ENCODE results near the gene CYTH1. TPM values are rescaled to one million over a fixed set of nuclear protein-coding genes. Genes with fewer than 3 reads are reported as not detected.
"Not testable (repeated sequence)": the region's sequence is repeated elsewhere in the genome, so short reads cannot be mapped to it uniquely, and the experiment has no call there.

Gene CYTH1
- total RNA-seq, 8 experiments from 2014 or later, result 13.9 to 46.4 (median 30.0) TPM

DNA sequence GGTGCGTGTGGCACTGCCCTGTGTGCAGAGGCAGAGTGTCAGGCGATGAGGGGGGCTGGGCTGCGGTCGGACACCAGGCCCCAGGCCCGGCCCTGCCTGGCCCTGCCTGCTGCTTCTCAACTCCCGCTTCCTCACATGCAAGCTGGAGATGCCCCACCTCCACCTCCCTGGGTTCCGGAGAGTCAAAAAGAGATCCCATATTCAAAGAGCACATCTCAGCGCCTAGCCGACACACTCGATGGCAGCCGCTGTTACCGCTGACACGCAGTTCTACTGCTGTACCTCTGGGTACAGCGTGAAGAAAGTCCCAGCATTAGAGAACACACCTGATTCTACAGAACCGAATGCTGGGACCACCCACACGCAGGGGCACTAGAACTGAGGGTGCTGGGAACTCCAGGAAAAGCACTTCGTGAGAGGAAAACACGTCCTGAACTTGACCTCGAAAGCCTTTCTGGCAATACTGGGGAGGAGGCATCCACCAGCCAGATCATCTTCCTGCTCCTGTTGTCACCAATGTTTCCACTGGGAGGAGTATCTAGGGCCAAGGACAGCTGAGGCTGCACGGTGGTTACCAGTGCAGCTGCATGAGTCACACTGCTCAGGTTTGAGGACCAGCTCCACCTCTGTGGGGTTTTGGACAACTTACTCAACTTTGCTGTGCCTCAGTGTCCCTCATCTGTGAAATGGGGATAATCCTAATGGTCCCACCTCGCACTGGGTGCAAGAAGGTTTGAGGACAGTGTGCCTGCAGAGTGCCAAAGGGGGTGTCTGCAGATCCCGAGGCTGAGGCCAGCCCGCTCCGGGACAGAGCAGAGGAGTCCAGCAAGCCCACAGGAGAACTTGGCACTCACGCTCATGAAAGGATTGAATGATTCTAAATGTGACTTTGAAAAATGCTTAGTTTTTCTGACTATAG, 104.5 kb downstream of the CYTH1 start:
- H3K4me3 ChIP-seq, result no peak overlapping the region
- WGBS, 10 experiments, result 80 to 98% (median 85%) methylated on average over 1 to 14 of the region's 25 CpGs; no CpG with 5 or more reads in 1 of the 10 experiments
- H3K4me1 ChIP-seq (replicated peaks in 1 of 2), result peaks cover 4 to 10% of the 10 kb centered on the region in 2 donors
- in situ Hi-C loops (cut with MboI; ENCODE audit: low pct_unique_long_range_greater_than_20kb in 2 of 9, low sequenced_read_pairs in 9 of 9, unreplicated experiment in 9 of 9), result no loop called here
- H3K27ac ChIP-seq, result no peak overlapping the region
- no peak for ATAC-seq (replicated peaks in 6 of 8)

DNA sequence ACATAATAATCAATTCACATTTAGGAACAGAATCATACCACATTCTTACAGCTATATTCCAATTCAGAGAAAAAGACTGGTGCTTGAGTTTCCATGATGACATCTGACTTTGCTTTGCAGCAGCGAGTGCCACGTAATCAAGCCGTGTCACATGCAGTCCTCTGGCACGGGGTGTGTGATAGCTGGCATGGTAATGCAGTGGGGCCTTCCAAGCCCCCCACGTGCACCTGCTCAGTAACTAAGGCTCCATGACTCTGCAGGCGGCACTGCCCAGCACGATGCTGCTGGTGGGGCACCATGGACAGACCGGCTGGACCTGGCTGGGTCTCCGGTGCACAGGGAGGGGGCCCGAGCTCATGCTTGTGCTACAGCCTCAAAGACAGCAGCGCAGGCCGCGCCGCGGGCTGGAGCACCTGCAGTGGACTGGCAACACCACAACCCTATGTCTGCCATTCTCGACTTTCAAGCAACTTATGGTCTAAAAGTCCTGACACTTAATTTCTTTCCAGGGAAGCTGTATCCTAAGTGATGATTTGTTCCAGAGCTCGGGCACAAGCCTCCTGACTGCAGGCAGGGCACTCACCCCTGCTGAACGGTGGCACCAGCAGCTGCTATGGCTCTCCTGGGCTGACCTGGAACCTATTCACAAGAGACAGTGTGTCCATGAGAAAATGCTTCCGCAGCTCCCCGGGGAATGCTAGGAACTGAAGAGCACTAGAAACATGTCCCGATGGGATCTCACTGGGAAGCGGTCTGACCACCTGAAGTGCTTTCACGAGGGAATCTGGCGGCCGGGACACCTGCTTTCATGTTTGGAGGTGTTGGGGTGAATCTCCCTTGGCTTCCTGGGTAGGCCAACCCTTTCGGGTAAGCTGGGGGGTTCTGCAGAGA, 105.4 kb downstream of the CYTH1 start:
- ATAC-seq (replicated peaks in 6 of 8), result no peak
- in situ Hi-C loops (cut with MboI; ENCODE audit: low pct_unique_long_range_greater_than_20kb in 2 of 9, low sequenced_read_pairs in 9 of 9, unreplicated experiment in 9 of 9), result no loop called here
- 73 to 100% (median 93%) methylated on average over 1 to 23 of the region's 26 CpGs; no CpG with 5 or more reads in 3 of the 10 experiments for WGBS, 10 experiments
- H3K4me1 ChIP-seq (replicated peaks in 1 of 2), result peaks cover 7 to 14% of the 10 kb centered on the region in 2 donors
- no peak overlapping the region for H3K27ac ChIP-seq
- H3K4me3 ChIP-seq, result no peak overlapping the region

DNA sequence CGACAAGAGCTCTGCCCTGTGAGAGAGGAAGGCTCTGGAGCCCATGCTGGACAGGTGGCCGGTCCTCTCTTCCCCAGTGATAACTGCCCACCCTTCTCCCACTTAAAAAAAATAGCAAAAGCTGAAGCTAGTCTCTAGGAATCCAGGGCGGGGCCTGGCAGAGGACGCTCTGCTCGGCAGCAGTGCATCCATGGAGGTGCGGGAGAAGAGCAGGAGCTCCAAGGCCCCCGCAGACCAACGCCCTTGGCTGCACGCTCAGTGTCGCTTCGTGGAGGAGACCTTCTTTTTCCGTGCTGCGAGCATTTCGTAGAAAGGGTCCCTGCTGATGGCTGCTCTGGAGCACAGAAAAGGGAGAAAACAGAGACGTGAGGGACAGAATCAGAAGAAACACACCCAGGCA, 106.2 kb downstream of the CYTH1 start:
- no peak overlapping the region for H3K27ac ChIP-seq
- in situ Hi-C loops (cut with MboI; ENCODE audit: low pct_unique_long_range_greater_than_20kb in 2 of 9, low sequenced_read_pairs in 9 of 9, unreplicated experiment in 9 of 9), result no loop called here
- H3K4me1 ChIP-seq (replicated peaks in 1 of 2), result peaks cover 11 to 19% of the 10 kb centered on the region in 2 donors
- WGBS, 10 experiments, result 84 to 100% (median 100%) methylated on average over 1 to 9 of the region's 15 CpGs; no CpG with 5 or more reads in 5 of the 10 experiments
- no peak for ATAC-seq (replicated peaks in 6 of 8)
- no peak overlapping the region for H3K4me3 ChIP-seq

DNA sequence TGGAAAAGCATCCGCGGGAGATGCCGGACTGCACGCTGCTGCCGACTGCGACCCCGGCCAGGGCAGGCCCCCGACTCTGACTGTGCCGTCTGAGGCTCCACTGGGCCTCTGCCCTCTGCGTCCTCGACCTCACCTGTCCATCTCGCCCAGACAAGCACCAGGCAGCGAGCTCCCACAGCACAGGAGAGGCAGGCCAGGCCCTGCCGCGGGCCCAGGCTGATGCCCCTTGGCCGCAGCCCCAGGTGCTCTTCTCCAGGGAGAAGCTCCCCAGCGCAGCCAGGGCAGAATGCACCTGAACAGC, 106.8 kb downstream of the CYTH1 start:
- no peak overlapping the region for H3K4me3 ChIP-seq
- H3K27ac ChIP-seq, result peak overlapping the region in 1 of 2 donors; percentile 45
- in situ Hi-C loops (cut with MboI; ENCODE audit: low pct_unique_long_range_greater_than_20kb in 2 of 9, low sequenced_read_pairs in 9 of 9, unreplicated experiment in 9 of 9), result no loop called here
- 77 to 100% (median 95%) methylated on average over 1 to 9 of the region's 17 CpGs; no CpG with 5 or more reads in 7 of the 10 experiments for WGBS, 10 experiments
- ATAC-seq (replicated peaks in 6 of 8), result no peak
- H3K4me1 ChIP-seq (replicated peaks in 1 of 2), result peaks cover 12 to 21% of the 10 kb centered on the region in 2 donors

DNA sequence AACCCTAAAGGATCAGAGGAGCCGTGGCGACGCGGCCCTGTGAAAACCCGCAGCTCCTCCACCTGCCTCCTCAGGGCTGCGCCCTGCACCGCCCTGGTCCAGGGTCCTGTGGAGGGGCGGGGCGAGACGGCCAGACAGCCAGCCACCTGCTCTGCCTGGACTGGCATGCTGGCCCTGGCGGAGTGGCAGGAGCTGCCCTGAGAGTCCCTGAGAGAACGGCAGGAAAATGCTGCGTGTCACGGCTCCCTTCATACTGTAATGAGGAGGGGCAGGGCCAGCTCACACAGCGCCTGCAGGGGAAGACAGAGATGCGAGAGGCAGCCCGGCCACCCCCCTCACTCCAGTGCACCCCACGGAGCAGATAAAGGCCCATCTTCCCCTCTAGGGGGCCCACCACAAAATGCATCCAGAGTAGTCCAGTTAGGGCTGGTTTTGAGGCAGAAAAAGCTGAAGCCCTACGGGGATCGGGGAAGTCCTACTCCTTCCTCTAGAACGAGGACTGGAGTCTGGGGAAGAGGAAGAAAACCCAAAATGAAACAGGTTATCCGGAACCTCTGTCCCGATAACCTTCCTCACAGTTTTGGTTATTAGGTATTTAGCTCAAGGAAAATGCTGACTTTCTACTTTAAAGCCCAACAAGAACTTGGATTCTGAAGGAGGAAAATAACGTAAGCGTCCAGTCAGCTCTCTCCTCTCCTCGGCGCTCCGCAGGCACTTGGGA, 107.3 kb downstream of the CYTH1 start:
- H3K4me3 ChIP-seq, result no peak overlapping the region
- peak in 5 of 8 experiments; percentile 72 to 81 (median 79) for ATAC-seq (replicated peaks in 6 of 8)
- in situ Hi-C loops (cut with MboI; ENCODE audit: low pct_unique_long_range_greater_than_20kb in 2 of 9, low sequenced_read_pairs in 9 of 9, unreplicated experiment in 9 of 9), result no loop called here
- 40 to 96% (median 86%) methylated on average over 1 to 10 of the region's 28 CpGs; no CpG with 5 or more reads in 3 of the 10 experiments for WGBS, 10 experiments
- peak overlapping the region in 1 of 2 donors; percentile 45 for H3K27ac ChIP-seq
- H3K4me1 ChIP-seq (replicated peaks in 1 of 2), result peaks cover 12 to 21% of the 10 kb centered on the region in 2 donors

DNA sequence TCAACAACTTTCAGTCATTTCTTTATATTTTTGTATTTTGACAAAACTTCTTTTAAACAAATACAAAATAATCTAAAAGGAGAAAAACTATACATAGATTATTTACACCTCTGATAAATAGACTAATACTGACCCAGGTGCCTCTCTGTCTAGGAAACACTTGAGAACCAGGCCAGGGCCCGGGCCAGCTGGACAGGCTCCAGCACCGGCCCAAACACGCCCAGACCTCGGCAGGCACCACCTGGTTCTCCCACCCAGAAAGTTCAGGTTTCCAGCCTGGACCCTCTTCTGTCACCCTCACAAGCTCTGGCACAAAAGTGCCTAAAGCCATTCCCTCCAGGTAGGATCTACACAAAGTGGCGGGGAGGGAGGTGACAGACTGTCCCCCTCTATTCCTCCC, 107.9 kb downstream of the CYTH1 start:
- in situ Hi-C loops (cut with MboI; ENCODE audit: low pct_unique_long_range_greater_than_20kb in 2 of 9, low sequenced_read_pairs in 9 of 9, unreplicated experiment in 9 of 9), result no loop called here
- ATAC-seq (replicated peaks in 6 of 8), result no peak
- no peak overlapping the region for H3K4me3 ChIP-seq
- peaks cover 12 to 21% of the 10 kb centered on the region in 2 donors for H3K4me1 ChIP-seq (replicated peaks in 1 of 2)
- WGBS, 10 experiments, result 48 to 100% (median 100%) methylated on average over 1 to 4 of the region's 5 CpGs; no CpG with 5 or more reads in 5 of the 10 experiments
- H3K27ac ChIP-seq, result no peak overlapping the region

DNA sequence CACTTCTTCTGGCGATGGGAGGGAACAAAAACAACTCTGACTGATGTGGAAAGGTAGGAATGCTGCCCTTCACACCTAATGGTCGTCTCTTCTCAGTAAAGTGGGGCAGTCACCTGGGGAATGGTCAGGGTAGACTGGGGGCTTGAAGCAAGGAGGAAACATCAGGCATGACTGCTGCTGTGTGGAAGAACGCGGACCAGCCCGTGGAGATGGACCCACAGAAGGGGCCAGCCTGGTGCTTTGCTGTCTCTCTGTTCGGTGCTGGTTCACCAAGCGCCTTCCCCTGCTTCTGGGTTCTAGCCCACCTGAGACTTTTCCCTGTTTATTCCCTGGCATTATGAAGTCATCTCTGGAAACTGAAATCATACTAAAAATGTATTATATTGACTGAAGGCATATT, 108.7 kb downstream of the CYTH1 start:
- 40 to 96% (median 89%) methylated on average over 1 to 6 of the region's 7 CpGs; no CpG with 5 or more reads in 3 of the 10 experiments for WGBS, 10 experiments
- in situ Hi-C loops (cut with MboI; ENCODE audit: low pct_unique_long_range_greater_than_20kb in 2 of 9, low sequenced_read_pairs in 9 of 9, unreplicated experiment in 9 of 9), result no loop called here
- ATAC-seq (replicated peaks in 6 of 8), result no peak

DNA sequence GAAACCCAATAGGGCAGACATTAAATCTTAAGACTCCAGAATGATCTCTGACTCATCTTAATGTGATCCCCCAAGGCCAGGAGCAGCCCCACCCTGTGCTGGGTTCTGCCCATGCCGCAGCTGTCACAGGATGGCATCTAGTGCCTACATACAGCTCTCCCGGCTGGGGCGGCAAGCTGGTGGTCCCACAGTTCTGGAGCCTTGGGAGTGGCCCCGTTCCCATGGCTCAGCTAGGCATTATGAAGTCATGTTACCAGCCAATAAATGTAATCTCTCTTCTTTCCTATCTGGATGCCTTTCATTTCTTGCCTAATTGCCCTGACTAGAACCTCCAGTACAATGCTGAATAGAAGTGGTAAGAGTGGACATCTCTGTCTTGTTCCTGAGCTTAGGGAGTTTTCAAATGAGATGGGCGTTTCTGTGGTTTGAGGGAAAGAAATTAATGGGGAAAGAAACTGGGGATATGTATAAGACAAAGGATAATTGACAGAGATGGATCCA, 109.2 kb downstream of the CYTH1 start:
- 90 to 100% (median 100%) methylated on average over 1 to 5 of the region's 5 CpGs; no CpG with 5 or more reads in 3 of the 10 experiments for whole genome bisulfite sequencing, 10 experiments
- in situ Hi-C loops (cut with MboI; ENCODE audit: low pct_unique_long_range_greater_than_20kb in 2 of 9, low sequenced_read_pairs in 9 of 9, unreplicated experiment in 9 of 9), result no loop called here
- peak in 3 of 8 experiments; percentile 79 to 92 (median 86) for ATAC-seq (replicated peaks in 6 of 8)

More for the DNA sequence above, 108.7 kb downstream of the CYTH1 start:
- peaks cover 12 to 21% of the 10 kb centered on the region in 2 donors for H3K4me1 ChIP-seq (replicated peaks in 1 of 2)
- no peak overlapping the region for H3K27ac ChIP-seq
- H3K4me3 ChIP-seq, result no peak overlapping the region

DNA sequence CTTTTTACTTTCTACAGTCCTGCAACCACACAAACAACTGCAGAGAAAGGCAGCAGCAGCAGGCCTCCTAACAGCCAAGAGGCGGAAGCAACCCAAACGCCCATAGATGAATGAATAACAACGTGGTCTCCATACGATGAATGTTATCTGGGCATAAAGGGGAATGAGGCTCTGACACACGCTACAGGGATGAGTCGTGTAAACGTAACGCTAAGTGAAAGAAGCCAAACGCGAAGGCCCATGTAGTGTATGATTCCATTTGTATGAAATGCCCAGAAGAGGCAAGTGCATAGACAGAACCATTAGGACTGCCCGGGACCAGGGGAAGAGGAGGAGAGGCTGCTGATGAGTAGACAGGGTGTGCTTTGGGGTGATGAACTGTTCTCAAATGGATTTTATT, 110.1 kb downstream of the CYTH1 start:
- Histone ChIP-seq H3K27ac (no peak overlapping the region), H3K4me1 (replicated peaks in 1 of 2) (peaks cover 12 to 22% of the 10 kb centered on the region in 2 donors), H3K4me3 (no peak overlapping the region)
- in situ Hi-C loops (cut with MboI; ENCODE audit: low pct_unique_long_range_greater_than_20kb in 2 of 9, low sequenced_read_pairs in 9 of 9, unreplicated experiment in 9 of 9), result no loop called here
- peak in 1 of 8 experiments; percentile 8 for ATAC-seq (replicated peaks in 6 of 8)
- 57 to 94% (median 86%) methylated on average over 3 to 10 of the region's 11 CpGs; no CpG with 5 or more reads in 4 of the 10 experiments for WGBS, 10 experiments

More for the DNA sequence above, 109.2 kb downstream of the CYTH1 start:
- Histone ChIP-seq H3K4me3 (no peak overlapping the region), H3K4me1 (replicated peaks in 1 of 2) (peaks cover 12 to 21% of the 10 kb centered on the region in 2 donors), H3K27ac (no peak overlapping the region)

DNA sequence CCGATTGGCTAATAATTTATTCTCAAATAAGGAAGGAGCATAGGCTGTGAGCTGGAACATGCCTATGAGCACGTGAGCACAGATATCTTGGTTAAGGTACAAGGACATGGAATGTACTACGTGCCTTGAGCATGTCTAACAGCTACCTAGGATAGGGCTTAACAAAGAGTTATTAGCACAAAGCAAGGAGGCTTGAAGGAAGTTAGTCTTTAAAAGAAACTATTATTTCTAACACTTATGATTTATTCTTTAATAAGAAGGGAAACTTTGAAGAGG, 110.4 kb downstream of the CYTH1 start:
- H3K27ac ChIP-seq; H3K4me3 ChIP-seq; ATAC-seq (replicated peaks in 6 of 8); in situ Hi-C loops (cut with MboI; ENCODE audit: low pct_unique_long_range_greater_than_20kb in 2 of 9, low sequenced_read_pairs in 9 of 9, unreplicated experiment in 9 of 9): not testable (repeated sequence)
- WGBS, 10 experiments, result 58 to 90% (median 65%) methylated on average over 2 to 3 of the region's 3 CpGs; no CpG with 5 or more reads in 4 of the 10 experiments
- peaks cover 12 to 23% of the 10 kb centered on the region in 2 donors for H3K4me1 ChIP-seq (replicated peaks in 1 of 2)

DNA sequence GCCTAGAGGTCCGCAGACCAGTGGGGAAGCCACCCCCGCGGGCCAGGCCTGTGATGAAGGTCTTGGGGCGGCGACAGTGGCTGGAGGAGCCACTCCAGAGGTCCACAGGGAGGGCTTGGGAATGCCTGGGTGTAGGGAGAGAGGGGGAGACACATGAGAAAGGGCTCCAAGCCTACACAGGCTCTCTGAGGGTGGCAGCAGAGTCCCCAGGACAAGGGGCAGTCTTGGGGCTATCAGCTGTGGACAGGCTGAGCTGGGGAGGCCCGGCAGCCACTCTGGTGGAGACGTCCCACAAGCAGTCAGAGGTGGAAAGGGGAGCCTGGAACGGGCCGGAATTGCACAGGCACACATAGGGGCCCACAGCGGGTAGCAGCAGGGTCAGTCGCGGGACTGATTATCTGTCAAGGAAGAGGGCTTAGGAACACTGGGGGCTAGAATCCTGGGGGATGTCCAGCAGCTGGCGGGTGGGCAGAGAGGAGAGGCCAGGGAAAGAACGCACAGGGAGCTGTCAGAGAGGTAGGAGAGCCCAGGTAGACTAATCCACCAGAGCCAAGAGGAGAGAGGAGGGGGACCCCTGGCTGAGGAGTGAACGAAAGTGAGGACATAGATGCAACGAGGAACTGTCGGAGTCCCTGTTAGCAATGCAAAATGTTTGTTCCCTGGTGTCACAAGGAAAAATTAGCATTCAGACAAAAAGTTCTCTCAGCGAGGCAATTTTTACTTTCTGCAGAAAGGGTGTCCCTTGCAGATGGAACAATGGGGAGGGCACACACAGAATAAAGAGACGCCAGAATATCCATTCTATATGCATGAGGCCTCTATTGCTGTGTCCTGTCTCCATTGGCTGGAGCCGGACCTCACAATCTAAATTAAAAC, 111.0 kb downstream of the CYTH1 start:
- peak overlapping the region; percentile 34 to 39 for H3K27ac ChIP-seq
- peak in 4 of 8 experiments; percentile 57 to 71 (median 66) for ATAC-seq (replicated peaks in 6 of 8)
- WGBS, 10 experiments, result 35 to 100% (median 81%) methylated on average over 1 to 17 of the region's 20 CpGs; no CpG with 5 or more reads in 1 of the 10 experiments

More for the DNA sequence above, 111.0 kb downstream of the CYTH1 start:
- in situ Hi-C loops (cut with MboI; ENCODE audit: low pct_unique_long_range_greater_than_20kb in 2 of 9, low sequenced_read_pairs in 9 of 9, unreplicated experiment in 9 of 9), result no loop called here
- H3K4me1 ChIP-seq (replicated peaks in 1 of 2), result peaks cover 12 to 26% of the 10 kb centered on the region in 2 donors
- no peak overlapping the region for H3K4me3 ChIP-seq

Data from motor neuron (in vitro differentiated cells).